Measurements from ENCODE around the gene SLC7A14.

SLC7A14 gene

DNA sequence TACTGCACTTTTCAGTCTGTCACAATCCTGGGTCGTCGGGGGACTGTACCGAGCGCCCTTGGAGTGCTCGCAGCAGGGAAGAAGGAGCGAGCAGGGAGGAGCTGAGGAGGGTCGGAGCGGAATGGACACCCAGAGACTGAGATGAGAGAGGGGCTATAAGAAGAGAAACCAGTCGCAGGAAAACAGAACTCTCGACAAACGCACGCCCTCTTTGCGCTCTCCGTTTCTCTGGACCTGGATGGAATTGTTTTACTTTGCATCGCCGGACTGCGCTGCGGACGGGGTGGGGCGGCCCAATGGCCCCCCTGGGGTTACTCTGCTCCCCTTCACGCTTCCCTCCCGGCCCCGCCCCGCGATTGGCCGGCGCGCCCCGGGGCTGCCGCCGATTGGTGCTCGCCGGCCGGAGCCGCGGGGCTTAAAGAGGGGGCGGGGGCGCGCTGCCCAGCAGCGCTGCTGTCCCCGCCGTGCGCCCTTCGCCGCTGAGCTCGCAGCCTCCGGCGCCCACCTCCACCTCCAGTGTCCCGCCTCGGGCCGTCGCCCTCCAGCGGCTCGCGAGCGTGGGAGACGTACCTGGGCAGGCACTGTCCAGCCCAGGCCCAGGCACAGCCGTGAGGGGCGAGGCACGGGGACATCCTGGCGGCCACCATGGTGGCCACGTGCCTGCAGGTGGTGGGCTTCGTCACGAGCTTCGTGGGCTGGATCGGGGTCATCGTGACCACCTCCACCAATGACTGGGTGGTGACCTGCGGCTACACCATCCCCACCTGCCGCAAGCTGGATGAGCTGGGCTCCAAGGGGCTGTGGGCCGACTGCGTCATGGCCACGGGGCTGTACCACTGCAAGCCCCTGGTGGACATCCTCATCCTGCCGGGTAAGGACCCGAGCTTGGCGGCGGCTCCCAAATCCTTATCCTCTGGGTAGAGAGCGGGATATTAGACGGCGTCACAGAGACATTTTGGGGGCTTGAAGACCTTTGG lies 167.2 kb downstream of the SLC7A14 start, which contains the start of gene CLDN11:
Gene CLDN11 (plus strand): TSS at position 447 of the 977 bp plus-strand sequence. CDS start 199 bp downstream, at position 646.
- DNase-seq (ENCODE audit: insufficient read length) (no peak), FAIRE-seq (no peak)
- TF ChIP-seq TAF1 (IDR thresholded peaks at IDR 0.05; ENCODE audit: borderline replicate concordance, low read depth, low read length) (no peak), POLR2A (IDR thresholded peaks at IDR 0.05; ENCODE audit: low read depth, low read length) (no peak), POLR2AphosphoS5 (IDR thresholded peaks at IDR 0.05; ENCODE audit: low read depth, low read length) (no peak)

DNA sequence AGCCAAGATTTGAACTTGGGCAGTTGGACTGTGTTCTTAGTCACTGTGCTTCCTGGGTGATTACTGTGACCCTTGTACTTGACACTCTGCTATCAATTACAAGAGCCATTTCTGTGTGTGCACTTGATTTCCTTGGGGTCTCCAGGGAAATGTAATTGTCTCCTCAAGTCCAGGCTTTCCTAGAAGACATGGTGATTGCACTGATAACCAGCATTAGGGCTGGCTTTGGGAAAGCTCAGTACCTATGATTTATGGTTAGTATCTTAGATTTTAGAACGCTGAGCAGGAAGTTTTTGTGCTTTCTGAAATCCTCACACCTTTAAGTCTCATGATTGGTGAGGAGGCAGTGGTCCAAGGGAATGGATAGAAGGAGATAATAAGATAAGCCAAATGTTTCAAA lies 168.8 kb downstream of the SLC7A14 start:
- no peak for DNase-seq (ENCODE audit: insufficient read length)
- FAIRE-seq, result no peak
- no peak for TF ChIP-seq TAF1 (IDR thresholded peaks at IDR 0.05; ENCODE audit: borderline replicate concordance, low read depth, low read length)
- TF ChIP-seq POLR2A (IDR thresholded peaks at IDR 0.05; ENCODE audit: low read depth, low read length), result no peak
- TF ChIP-seq POLR2AphosphoS5 (IDR thresholded peaks at IDR 0.05; ENCODE audit: low read depth, low read length), result no peak

DNA sequence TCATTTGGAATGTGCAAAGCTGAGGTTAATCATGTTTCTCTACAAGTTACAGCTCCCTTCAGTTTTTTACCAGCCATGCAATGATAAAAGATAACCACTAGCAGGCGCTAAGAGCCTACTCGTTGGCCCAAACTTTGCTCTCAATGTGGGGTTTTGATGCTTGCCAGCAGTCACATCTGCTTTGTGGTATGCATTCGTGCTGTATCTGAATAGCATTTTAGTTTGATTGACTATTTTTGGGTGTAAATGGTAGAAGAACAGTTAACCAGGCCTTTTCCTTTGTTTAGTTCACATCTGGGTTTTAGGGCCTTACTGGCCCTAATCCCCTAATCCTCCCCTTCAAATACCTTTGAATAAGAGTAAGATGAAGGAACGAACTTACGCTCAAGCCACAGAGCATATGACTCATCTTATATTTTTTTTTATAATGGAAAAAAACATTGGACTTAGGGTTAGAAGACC lies 171.6 kb downstream of the SLC7A14 start:
- DNase-seq (ENCODE audit: insufficient read length) (no peak), FAIRE-seq (peak; percentile 67)
- TF ChIP-seq TAF1 (IDR thresholded peaks at IDR 0.05; ENCODE audit: borderline replicate concordance, low read depth, low read length), result no peak
- TF ChIP-seq POLR2A (IDR thresholded peaks at IDR 0.05; ENCODE audit: low read depth, low read length), result no peak
- TF ChIP-seq POLR2AphosphoS5 (IDR thresholded peaks at IDR 0.05; ENCODE audit: low read depth, low read length), result no peak

DNA sequence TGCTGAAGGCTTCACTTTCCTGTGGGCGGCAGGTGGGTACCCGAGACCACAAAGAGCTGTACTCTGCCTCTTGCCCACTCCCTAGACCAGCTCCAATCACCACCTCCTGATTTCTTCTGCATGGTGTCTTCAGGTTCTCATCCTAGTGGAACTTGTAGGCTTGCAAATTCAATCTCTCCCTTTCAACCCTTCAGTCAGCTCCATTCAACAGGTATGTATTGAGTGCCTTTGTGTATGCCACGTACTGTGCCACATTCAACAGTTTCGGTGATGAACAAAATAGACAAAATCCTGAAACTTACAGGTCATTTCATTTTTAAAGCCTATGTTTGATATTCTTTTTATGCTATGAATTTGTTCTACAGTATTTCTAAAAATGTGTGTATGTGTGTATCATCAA lies 172.6 kb downstream of the SLC7A14 start:
- TF ChIP-seq POLR2AphosphoS5 (IDR thresholded peaks at IDR 0.05; ENCODE audit: low read depth, low read length), result no peak
- no peak for TF ChIP-seq POLR2A (IDR thresholded peaks at IDR 0.05; ENCODE audit: low read depth, low read length)
- TF ChIP-seq TAF1 (IDR thresholded peaks at IDR 0.05; ENCODE audit: borderline replicate concordance, low read depth, low read length), result no peak
- no peak for DNase-seq (ENCODE audit: insufficient read length)
- FAIRE-seq, result no peak

DNA sequence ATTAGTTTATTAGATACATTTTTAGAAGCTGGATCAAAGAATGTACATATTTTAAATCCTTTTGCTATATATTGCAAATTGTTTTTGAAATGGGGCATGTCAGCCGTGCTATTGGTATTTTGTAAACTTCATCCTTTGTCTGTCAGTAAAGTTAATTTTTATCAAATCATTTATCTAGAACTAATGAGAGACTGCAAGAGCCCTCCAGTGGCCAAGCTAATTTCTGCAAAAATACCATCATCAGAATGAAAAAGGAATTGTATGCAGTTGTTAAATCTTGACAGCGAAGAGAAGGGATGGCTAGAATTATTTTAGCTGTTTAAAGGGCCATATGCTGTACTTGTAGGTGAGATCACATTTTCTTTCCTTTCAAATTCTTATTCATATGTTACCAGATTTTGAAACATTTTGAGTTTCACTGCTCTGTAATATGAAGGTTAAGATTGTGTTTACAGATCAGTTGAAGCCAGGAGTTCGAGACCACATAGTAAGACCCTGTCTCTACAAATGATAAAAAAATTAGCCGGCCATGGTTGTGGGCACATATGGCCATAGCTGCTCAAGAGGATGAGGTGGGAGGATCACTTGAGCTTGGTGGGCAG lies 175.3 kb downstream of the SLC7A14 start:
- TF ChIP-seq TAF1 (IDR thresholded peaks at IDR 0.05; ENCODE audit: borderline replicate concordance, low read depth, low read length), result no peak
- no peak for TF ChIP-seq POLR2A (IDR thresholded peaks at IDR 0.05; ENCODE audit: low read depth, low read length)
- no peak for TF ChIP-seq POLR2AphosphoS5 (IDR thresholded peaks at IDR 0.05; ENCODE audit: low read depth, low read length)
- FAIRE-seq, result peak; percentile 30
- no peak for DNase-seq (ENCODE audit: insufficient read length)
